Heart left ventricle (tissue), 16 donors: ENCODE results near the gene BNIP3. TPM values are rescaled to one million over a fixed set of nuclear protein-coding genes. Genes with fewer than 3 reads are reported as not detected.

Source experiments
- ATAC-seq, 4 donors: fragments of 200-7000 bp; cut with Tn5 transposase; one replicate each; pipeline ENCODE4 v1.9.1; 2020 to 2022; ENCODE audit warnings: moderate library complexity in 4 of 4, mild to moderate bottlenecking in 3 of 4, moderate number of reproducible peaks in 1 of 4
- DNase-seq, 5 donors: peaks; one replicate each; pipeline ENCODE4 v3.0.0-alpha.2; 2020
- H3K27ac ChIP-seq, 12 donors: fragments of 200-600 bp; sonication (generic) in 4 of 12; one replicate each; pipeline versions ENCODE4 v1.5.0 to v1.8.0; 2016 to 2022; ENCODE audit warnings: mild to moderate bottlenecking in 2 of 12
- H3K27me3 ChIP-seq, 9 donors: fragments of 200-600 bp; sonication (generic) in 2 of 9; one replicate each; pipeline versions ENCODE4 v1.5.1 to v1.8.0; 2016 to 2022; ENCODE audit warnings: mild to moderate bottlenecking in 3 of 9
- H3K36me3 ChIP-seq, 9 donors: fragments of 200-600 bp; sonication (generic) in 2 of 9; one replicate each; pipeline versions ENCODE4 v1.5.0 to v1.8.0; 2018 to 2022; ENCODE audit warnings: mild to moderate bottlenecking in 2 of 9
- H3K4me1 ChIP-seq, 12 donors: fragments of 200-600 bp; sonication (generic) in 4 of 12; one replicate each; pipeline versions ENCODE4 v1.5.0 to v1.8.0; 2016 to 2022; ENCODE audit warnings: mild to moderate bottlenecking in 3 of 12
- H3K4me3 ChIP-seq, 12 donors: fragments of 200-600 bp; sonication (generic) in 4 of 12; one replicate each; pipeline versions ENCODE4 v1.5.0 to v1.8.0; 2017 to 2022; ENCODE audit warnings: mild to moderate bottlenecking in 9 of 12, moderate library complexity in 4 of 12
- H3K9me3 ChIP-seq, 12 donors: fragments of 200-600 bp; sonication (generic) in 4 of 12; one replicate each; pipeline versions ENCODE4 v1.5.0 to v1.8.0; 2016 to 2022; ENCODE audit warnings: mild to moderate bottlenecking in 1 of 12
- CTCF ChIP-seq, 12 donors: fragments of 200-600 bp; sonication (generic) in 4 of 12; IDR thresholded peaks; one replicate each; pipeline versions ENCODE4 v1.5.0 to v1.8.0; 2018 to 2022; ENCODE audit warnings: antibody characterized with exemption in 12 of 12, mild to moderate bottlenecking in 5 of 12
- POLR2A ChIP-seq, 2 donors: fragments of 450-650 bp; IDR thresholded peaks; one replicate each; pipeline ENCODE4 v1.6.1; 2017; ENCODE audit warnings: antibody characterized with exemption in 2 of 2, mild to moderate bottlenecking in 2 of 2, moderate library complexity in 2 of 2
- WGBS, 4 donors: extraction: QIAGEN DNeasy Blood & Tissue Kit in 2 of 4; methylation state at CpG; one replicate each; pipeline versions ENCODE4 v1.1.5 to v1.1.7; 2013 to 2018; 5-methylcytosine and 5-hydroxymethylcytosine counted together
- intact Hi-C, 10 donors: fragments of 100-400 bp; cut with DNase I; formaldehyde crosslinking; loops; one replicate each; pipeline versions ENCODE4 v1.11.1 to v1.14.2; 2022
- polyA plus RNA-seq, 2 donors: library from polyadenylated mRNA; stranded (reverse); fragments of 200-250 nt; gene quantifications; one replicate each; pipeline ENCODE4 v1.2.3, GENCODE V29; 2013
- total RNA-seq, 9 donors: library from RNA; depleted of rRNA in 2 of 9; stranded (reverse); fragments of >200 nt in 2 of 9; fragmentation: NEBNext Ultra II Directional in 3 of 9; extraction: Animal tissue kit (Norgen Biotek cat#: 25700) in 3 of 9; gene quantifications; one replicate each; pipeline versions ENCODE4 v1.1.0 to v1.2.4, GENCODE V29; 2016 to 2023
- donor health status: ischemic (EF 13 %, LVEDD 7.1; RV severe dilation, severe dysfunction).
- donor health status: healthy with polysubstance abuse.
- donor health status: DM: no; HTN: yes; CAD: no.
- donor health status: DM: no; HTN: no; CAD: no.
- donor health status: ischemic (EF 25% LVEDD 6.9; RV normal size, moderate dysfunction).
- donor health status: ischemic (EF 25% LVEDD 5.7; RV mildly dilated, moderate dysfunction).
- donor health status: healthy.
- donor health status: DM: yes; HTN: yes; CAD: no.
- donor health status: ischemic (EF 35%, LVEDD 5.7; RV mildly dilated, moderate dysfunction).
- donor health status: nonischemic (EF 11% LVEDD 7.7; RV severe dilation, severe dysfunction).
- donor health status: DM: yes; HTN: yes; CAD: no.
- donor health status: PGD.
- donor health status: ischemic (EF 29% LVEDD 5.4; RV normal size, mild dysfunction).
- donor health status: nonischemic (EF 23%, LVEDD 6.1; RV moderate dilation, normal function).

Gene BNIP3
- total and polyA plus RNA-seq, 11 donors: 48.1 to 711 (median 123) TPM

- ATAC-seq: no peak
- DNase-seq: no peak
- H3K27ac ChIP-seq: peak overlapping the region in 10 of 12 donors; percentile 40 to 90 (median 83)
These were observed 1.4 kb downstream of the BNIP3 start for GRCh38 chr10:131980321-131980720.

GRCh38 chr10:131979821-131980270, 1.9 kb downstream of the BNIP3 start:
- Histone ChIP-seq H3K4me3 (peak overlapping the region in 11 of 12 donors; percentile 30 to 99 (median 92)), H3K36me3 (no peaks in the 10 kb centered on the region), H3K9me3 (no peaks in the 10 kb centered on the region), H3K27ac (peak overlapping the region in 11 of 12 donors; percentile 22 to 90 (median 55)), H3K27me3 (peaks cover 0 to 9% (median 0%) of the 10 kb centered on the region in 9 donors), H3K4me1 (peaks cover 1 to 68% (median 36%) of the 10 kb centered on the region in 12 donors)
- TF ChIP-seq POLR2A (IDR thresholded peaks at IDR 0.05) (no peak), CTCF (IDR thresholded peaks at IDR 0.05) (no peak)
- 5 to 11% (median 9%) methylated on average over 19 to 30 of the region's 30 CpGs for WGBS, 4 donors
- intact Hi-C loops: loop anchor here in 7 of 10 donors (2.0 to 10.0 kb wide), 6 partner anchors 17 to 78 kb away; partner anchors contain the start of gene PPP2R2D (in 5 of the 7)
- DNase-seq (peak; percentile 59 to 79 (median 66)), ATAC-seq (peak in 3 of 4 donors; percentile 38 to 64 (median 44))

More at GRCh38 chr10:131980321-131980720, 1.4 kb downstream of the BNIP3 start:
- Histone ChIP-seq H3K36me3 (no peaks in the 10 kb centered on the region), H3K27me3 (peaks cover 0 to 9% (median 0%) of the 10 kb centered on the region in 9 donors), H3K4me3 (peak overlapping the region in 11 of 12 donors; percentile 30 to 99 (median 92)), H3K4me1 (peaks cover 0 to 64% (median 31%) of the 10 kb centered on the region in 12 donors), H3K9me3 (no peaks in the 10 kb centered on the region)
- WGBS, 4 donors: 78 to 86% (median 82%) methylated on average over 8 of the region's 8 CpGs
- intact Hi-C loops: loop anchor here in 4 of 10 donors (2.0 to 5.0 kb wide), 4 partner anchors 16 to 68 kb away; no protein-coding TSS in a partner anchor
- TF ChIP-seq CTCF (IDR thresholded peaks at IDR 0.05): no peak
- no peak for TF ChIP-seq POLR2A (IDR thresholded peaks at IDR 0.05)

GRCh38 chr10:131979336-131979735, 2.4 kb downstream of the BNIP3 start:
- ATAC-seq (no peak), DNase-seq (no peak)
- intact Hi-C loops: loop anchor here in 5 of 10 donors (5.0 to 10.0 kb wide), 2 partner anchors 75 to 77 kb away; partner anchors contain the start of gene PPP2R2D (in 5 of the 5)
- Histone ChIP-seq H3K4me1 (peaks cover 4 to 73% (median 38%) of the 10 kb centered on the region in 12 donors), H3K27ac (peak overlapping the region in 10 of 12 donors; percentile 6 to 90 (median 62)), H3K27me3 (peaks cover 0 to 9% (median 0%) of the 10 kb centered on the region in 9 donors), H3K36me3 (no peaks in the 10 kb centered on the region), H3K4me3 (peak overlapping the region in 11 of 12 donors; percentile 30 to 99 (median 92)), H3K9me3 (no peaks in the 10 kb centered on the region)
- WGBS, 4 donors: 47 to 56% (median 49%) methylated on average over 7 of the region's 7 CpGs
- TF ChIP-seq POLR2A (IDR thresholded peaks at IDR 0.05) (no peak), CTCF (IDR thresholded peaks at IDR 0.05) (no peak)

- DNase-seq (no peak), ATAC-seq (no peak)
- Histone ChIP-seq H3K27ac (peak overlapping the region in 3 of 12 donors; percentile 2 to 90 (median 89)), H3K4me3 (no peak overlapping the region), H3K27me3 (peaks cover 0 to 9% (median 0%) of the 10 kb centered on the region in 9 donors), H3K9me3 (no peaks in the 10 kb centered on the region), H3K4me1 (peaks cover 4 to 78% (median 40%) of the 10 kb centered on the region in 12 donors), H3K36me3 (no peaks in the 10 kb centered on the region)
- intact Hi-C loops: loop anchor here in 5 of 10 donors (5.0 to 10.0 kb wide), 2 partner anchors 74 to 77 kb away; partner anchors contain the start of gene PPP2R2D (in 5 of the 5)
- TF ChIP-seq POLR2A (IDR thresholded peaks at IDR 0.05) (no peak), CTCF (IDR thresholded peaks at IDR 0.05) (no peak)
- 54 to 71% (median 59%) methylated on average over 6 of the region's 6 CpGs for WGBS, 4 donors
These were observed 2.9 kb downstream of the BNIP3 start for GRCh38 chr10:131978851-131979250.
